Measurements from ENCODE around the gene CDR2. TPM values are rescaled to one million over a fixed set of nuclear protein-coding genes. Genes with fewer than 3 reads are reported as not detected.

Gene CDR2
- total and polyA plus RNA-seq, 9 of the 15 experiments (the other 6 are each of a cell fraction or from before 2014, with no cell fraction given): 4.6 to 30.3 (median 19.9) TPM

DNA sequence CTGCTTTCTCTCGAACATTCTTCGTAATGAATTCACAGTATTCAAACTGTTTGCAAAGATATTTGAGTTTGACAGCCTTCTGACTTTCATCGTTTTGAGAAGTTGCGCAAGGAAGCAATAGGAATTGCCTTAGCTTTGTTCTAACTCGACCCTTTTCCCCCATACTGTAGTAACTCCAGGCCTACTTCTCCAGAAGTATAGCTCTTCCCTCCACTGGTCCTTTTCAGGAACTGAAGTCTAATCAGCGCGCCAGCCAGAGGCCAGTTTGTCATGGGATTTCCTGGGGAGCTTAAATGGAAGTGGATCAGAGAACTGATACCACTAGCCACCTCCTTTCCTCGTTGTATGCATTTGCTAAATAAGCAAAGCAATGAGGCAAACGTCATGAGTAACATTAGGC, 27.9 kb downstream of the CDR2 start:
- WGBS (ENCODE audit: insufficient coverage, low coverage, missing lambda C conversion rate): 84% methylated on average over 9 of the region's 9 CpGs
- H2AFZ ChIP-seq (ENCODE audit: low read depth, low read length): no peak overlapping the region
- no peak for DNase-seq (ENCODE audit: extremely low read depth in 1 of 4, low spot score in 3 of 4)
- H3K9me1 ChIP-seq (ENCODE audit: control insufficient read depth, insufficient read depth, low read length): no peaks in the 10 kb centered on the region
- ChIA-PET POLR2A (interaction anchor here (1.1 to 1.6 kb wide), 4 partner anchors 9 to 26 kb away, joined by 3 to 4 read pairs (median 4); no protein-coding TSS in a partner anchor), CTCF (ENCODE audit: low intra/inter-chr PET ratio) (no interaction called here)
- no peak for ATAC-seq
- peak; percentile 81 for TF ChIP-seq CEBPB (tag; IDR thresholded peaks at IDR 0.05)
- no peak for TF ChIP-seq ZNF57 (CRISPR knock-in tag; IDR thresholded peaks at IDR 0.05)
- no peak for TF ChIP-seq CEBPG (CRISPR knock-in tag; IDR thresholded peaks at IDR 0.05)
- peak; percentile 48 to 64 for TF ChIP-seq CEBPG (tag; conservative IDR thresholded peaks at IDR 0.05 in 1 of 2, IDR thresholded peaks at IDR 0.05 in 1 of 2)
- TSS peak; percentile 43 for BruUV-seq (replicated peaks)
- no peak overlapping the region for H3K4me3 ChIP-seq
- no peaks in the 10 kb centered on the region for H3K4me1 ChIP-seq (replicated peaks in 1 of 2; ENCODE audit: control insufficient read depth in 2 of 2, insufficient read depth in 2 of 2, low read length in 2 of 2)
- no peaks in the 10 kb centered on the region for H3K27me3 ChIP-seq (ENCODE audit: control insufficient read depth in 2 of 2, insufficient read depth in 2 of 2, low read length in 2 of 2)
- H3K4me2 ChIP-seq (ENCODE audit: insufficient read depth, low read length): no peak overlapping the region
- H3K79me2 ChIP-seq (ENCODE audit: control insufficient read depth, insufficient read depth, low read length): 0 out of 3 replicates have a peak, but pooled peaks cover 2% of the 10 kb centered on the region
- peak; percentile 59 for FAIRE-seq
- no peak overlapping the region for H3K27ac ChIP-seq (ENCODE audit: extremely low read depth, low read depth, low read length)
- intact Hi-C loops (cut with micrococcal nuclease) (no loop called here), in situ Hi-C loops (cut with MboI) (no loop called here)
- H3K36me3 ChIP-seq (ENCODE audit: control insufficient read depth, insufficient read depth, low read length): peaks cover 50% of the 10 kb centered on the region
- no peaks in the 10 kb centered on the region for H4K20me1 ChIP-seq (replicated peaks; ENCODE audit: control insufficient read depth, insufficient read depth, low read length)
- H3K9ac ChIP-seq (ENCODE audit: insufficient read depth in 1 of 2, low read depth in 2 of 2, low read length in 2 of 2): no peak overlapping the region
- H3K9me3 ChIP-seq (replicated peaks; ENCODE audit: control insufficient read depth, insufficient read depth, low read depth, low read length): no peaks in the 10 kb centered on the region

GRCh38 chr16:22342082-22342481, 32.3 kb downstream of the CDR2 start:
- Histone ChIP-seq H2AFZ (ENCODE audit: low read depth, low read length) (no peak overlapping the region), H3K9me1 (ENCODE audit: control insufficient read depth, insufficient read depth, low read length) (no peaks in the 10 kb centered on the region), H3K36me3 (ENCODE audit: control insufficient read depth, insufficient read depth, low read length) (peaks cover 14% of the 10 kb centered on the region; the same call in 2 of the 3 replicates), H3K9me3 (replicated peaks; ENCODE audit: control insufficient read depth, insufficient read depth, low read depth, low read length) (no peaks in the 10 kb centered on the region; the same call in 1 of the 2 replicates), H3K9ac (ENCODE audit: insufficient read depth in 1 of 2, low read depth in 2 of 2, low read length in 2 of 2) (no peak overlapping the region), H3K27me3 (ENCODE audit: control insufficient read depth in 2 of 2, insufficient read depth in 2 of 2, low read length in 2 of 2) (no peaks in the 10 kb centered on the region), H3K4me3 (no peak overlapping the region), H3K4me1 (replicated peaks in 1 of 2; ENCODE audit: control insufficient read depth in 2 of 2, insufficient read depth in 2 of 2, low read length in 2 of 2) (no peaks in the 10 kb centered on the region), H3K27ac (ENCODE audit: extremely low read depth, low read depth, low read length) (no peak overlapping the region), H3K79me2 (ENCODE audit: control insufficient read depth, insufficient read depth, low read length) (no peaks in the 10 kb centered on the region), H3K4me2 (ENCODE audit: insufficient read depth, low read length) (no peak overlapping the region), H4K20me1 (replicated peaks; ENCODE audit: control insufficient read depth, insufficient read depth, low read length) (no peaks in the 10 kb centered on the region)
- no peak for ATAC-seq
- intact Hi-C loops (cut with micrococcal nuclease): no loop called here
- WGBS (ENCODE audit: insufficient coverage, low coverage, missing lambda C conversion rate): 83% methylated on average over 2 of the region's 2 CpGs
- POLR2A ChIA-PET: interaction anchor here (1.9 kb wide), 1 partner anchor 11 kb away, joined by 4 read pairs; no protein-coding TSS in a partner anchor
- no peak for DNase-seq (ENCODE audit: extremely low read depth in 1 of 4, low spot score in 3 of 4)
- CTCF ChIA-PET (ENCODE audit: low intra/inter-chr PET ratio): no interaction called here
- in situ Hi-C loops (cut with MboI): no loop called here
- no TSS peak for BruUV-seq (replicated peaks)
- FAIRE-seq: no peak
- no peak for TF ChIP-seq IFI16 (CRISPR knock-in tag; IDR thresholded peaks at IDR 0.05)
- TF ChIP-seq, protein P1, sequence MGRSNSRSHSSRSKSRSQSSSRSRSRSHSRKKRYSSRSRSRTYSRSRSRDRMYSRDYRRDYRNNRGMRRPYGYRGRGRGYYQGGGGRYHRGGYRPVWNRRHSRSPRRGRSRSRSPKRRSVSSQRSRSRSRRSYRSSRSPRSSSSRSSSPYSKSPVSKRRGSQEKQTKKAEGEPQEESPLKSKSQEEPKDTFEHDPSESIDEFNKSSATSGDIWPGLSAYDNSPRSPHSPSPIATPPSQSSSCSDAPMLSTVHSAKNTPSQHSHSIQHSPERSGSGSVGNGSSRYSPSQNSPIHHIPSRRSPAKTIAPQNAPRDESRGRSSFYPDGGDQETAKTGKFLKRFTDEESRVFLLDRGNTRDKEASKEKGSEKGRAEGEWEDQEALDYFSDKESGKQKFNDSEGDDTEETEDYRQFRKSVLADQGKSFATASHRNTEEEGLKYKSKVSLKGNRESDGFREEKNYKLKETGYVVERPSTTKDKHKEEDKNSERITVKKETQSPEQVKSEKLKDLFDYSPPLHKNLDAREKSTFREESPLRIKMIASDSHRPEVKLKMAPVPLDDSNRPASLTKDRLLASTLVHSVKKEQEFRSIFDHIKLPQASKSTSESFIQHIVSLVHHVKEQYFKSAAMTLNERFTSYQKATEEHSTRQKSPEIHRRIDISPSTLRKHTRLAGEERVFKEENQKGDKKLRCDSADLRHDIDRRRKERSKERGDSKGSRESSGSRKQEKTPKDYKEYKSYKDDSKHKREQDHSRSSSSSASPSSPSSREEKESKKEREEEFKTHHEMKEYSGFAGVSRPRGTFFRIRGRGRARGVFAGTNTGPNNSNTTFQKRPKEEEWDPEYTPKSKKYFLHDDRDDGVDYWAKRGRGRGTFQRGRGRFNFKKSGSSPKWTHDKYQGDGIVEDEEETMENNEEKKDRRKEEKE (IDR thresholded peaks at IDR 0.05; ENCODE audit: borderline replicate concordance in 1 of 2, control insufficient read depth in 1 of 2, low read depth in 2 of 2, low read length in 1 of 2): no peak
- no peak for TF ChIP-seq ESRRB (CRISPR knock-in tag; IDR thresholded peaks at IDR 0.05; ENCODE audit: borderline replicate concordance)
- TF ChIP-seq, protein P2, sequence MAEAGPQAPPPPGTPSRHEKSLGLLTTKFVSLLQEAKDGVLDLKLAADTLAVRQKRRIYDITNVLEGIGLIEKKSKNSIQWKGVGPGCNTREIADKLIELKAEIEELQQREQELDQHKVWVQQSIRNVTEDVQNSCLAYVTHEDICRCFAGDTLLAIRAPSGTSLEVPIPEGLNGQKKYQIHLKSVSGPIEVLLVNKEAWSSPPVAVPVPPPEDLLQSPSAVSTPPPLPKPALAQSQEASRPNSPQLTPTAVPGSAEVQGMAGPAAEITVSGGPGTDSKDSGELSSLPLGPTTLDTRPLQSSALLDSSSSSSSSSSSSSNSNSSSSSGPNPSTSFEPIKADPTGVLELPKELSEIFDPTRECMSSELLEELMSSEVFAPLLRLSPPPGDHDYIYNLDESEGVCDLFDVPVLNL (CRISPR knock-in tag; IDR thresholded peaks at IDR 0.05; ENCODE audit: low read depth): no peak
- TF ChIP-seq CHD4 (IDR thresholded peaks at IDR 0.05; ENCODE audit: insufficient read depth, insufficient replicate concordance, low read depth, low read length, poor library complexity, severe bottlenecking): no peak
- TF ChIP-seq ZNF175 (CRISPR knock-in tag; IDR thresholded peaks at IDR 0.05; ENCODE audit: low read depth): no peak
